ENCODE data around the gene TSPAN4.

The TSPAN4 gene

DNA sequence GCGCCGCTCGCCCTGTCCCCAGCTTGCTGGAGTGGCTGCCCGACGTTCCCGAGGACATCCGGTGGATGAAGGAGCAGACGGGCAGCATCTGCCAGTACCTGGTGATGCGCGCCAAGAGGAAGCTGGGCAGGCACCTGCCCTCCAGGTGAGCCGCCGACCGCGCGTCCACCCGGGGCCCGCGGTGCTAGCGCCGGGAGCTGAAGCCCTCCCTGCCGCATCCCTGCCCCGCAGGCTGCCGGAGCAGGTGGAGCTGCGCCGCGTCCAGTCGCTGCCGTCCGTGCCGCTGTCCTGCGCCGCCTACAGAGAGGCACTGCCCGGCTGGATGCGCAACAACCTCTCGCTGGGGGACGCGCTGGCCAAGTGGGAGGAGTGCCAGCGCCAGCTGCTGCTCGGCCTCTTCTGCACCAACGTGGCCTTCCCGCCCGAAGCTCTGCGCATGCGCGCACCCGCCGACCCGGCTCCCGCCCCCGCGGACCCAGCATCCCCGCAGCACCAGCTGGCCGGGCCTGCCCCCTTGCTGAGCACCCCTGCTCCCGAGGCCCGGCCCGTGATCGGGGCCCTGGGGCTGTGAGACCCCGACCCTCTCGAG, 18.3 kb upstream of the TSPAN4 start:
- DNase-seq, result no peak

GRCh38 chr11:824942-825341, 17.7 kb upstream of the TSPAN4 start:
- no peak for DNase-seq

- no peak for DNase-seq
Measured at GRCh38 chr11:825366-826226, 17.1 kb upstream of the TSPAN4 start.

DNA sequence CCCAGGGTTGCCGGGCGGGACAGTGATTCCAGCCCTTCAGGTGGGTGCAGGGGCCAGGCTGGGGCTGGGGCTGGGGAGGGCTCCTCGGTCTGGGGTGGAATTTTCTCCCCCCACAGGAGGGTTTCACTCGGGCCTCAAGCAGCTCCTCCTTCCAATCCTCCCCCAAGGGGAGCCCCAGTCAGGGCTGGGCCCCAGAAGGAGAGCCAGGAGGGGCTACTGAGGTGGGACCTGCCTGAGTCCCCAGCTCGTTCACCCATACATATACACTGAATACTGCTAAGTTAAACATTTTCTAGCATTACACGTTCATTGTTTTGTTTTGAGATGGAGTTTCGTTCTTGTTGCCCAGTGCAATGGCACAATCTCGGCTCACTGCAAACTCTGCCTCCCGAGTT, 16.4 kb upstream of the TSPAN4 start:
- no peak for DNase-seq

DNA sequence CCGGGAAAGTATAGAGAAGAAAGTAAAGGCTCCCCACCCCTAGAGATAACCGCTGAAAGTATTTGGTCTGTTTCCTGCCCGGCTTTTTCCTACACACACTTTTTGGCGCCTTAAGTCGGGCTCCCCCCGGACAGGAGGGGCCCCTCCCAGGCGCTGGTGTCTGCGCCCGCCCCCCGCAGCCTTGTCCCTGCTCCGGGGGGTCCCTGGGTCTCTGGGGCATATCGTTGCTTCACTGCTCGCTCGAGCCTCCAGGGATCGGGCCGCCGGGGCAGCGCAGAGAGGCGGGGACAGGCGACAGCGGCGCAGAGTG, 15.9 kb upstream of the TSPAN4 start:
- no peak for DNase-seq

DNA sequence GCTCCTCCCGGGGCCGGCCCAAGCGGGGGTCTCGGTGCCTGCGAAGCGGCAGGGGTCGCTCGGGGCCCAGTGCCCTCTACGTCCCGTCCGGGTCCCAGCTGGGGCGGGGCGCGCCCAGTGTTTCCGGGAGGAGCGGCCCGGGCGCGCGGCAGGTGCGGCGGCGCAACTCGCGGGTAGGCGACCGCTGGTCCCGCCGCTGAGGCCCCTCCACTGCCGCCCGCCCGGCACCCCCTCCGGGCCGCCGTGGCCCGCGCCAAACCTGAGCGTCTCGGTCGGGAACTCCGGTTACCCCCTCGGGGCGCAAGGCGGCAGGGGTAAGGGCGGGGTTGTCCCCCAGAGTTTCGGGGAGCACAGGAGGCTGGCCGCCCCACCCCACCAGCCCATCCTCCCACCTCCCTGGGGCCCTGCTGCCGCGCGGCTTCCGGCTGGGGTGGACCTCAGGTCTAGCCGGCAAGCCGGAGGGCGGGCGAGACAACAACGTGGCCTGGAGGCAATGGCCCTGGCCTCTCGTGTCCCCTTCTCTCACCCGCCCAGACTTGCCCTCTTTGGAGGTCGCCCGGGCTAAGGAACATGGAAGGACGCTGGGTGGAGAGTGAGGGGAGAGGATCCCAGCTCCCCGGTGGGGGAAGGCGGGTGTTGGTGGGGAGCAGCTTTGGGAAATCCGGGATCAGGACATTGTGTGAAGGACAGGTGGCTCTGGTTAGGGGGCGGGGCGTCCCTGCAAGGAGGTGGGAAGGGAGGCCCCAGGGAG, 15.3 kb upstream of the TSPAN4 start:
- no peak for DNase-seq

DNA sequence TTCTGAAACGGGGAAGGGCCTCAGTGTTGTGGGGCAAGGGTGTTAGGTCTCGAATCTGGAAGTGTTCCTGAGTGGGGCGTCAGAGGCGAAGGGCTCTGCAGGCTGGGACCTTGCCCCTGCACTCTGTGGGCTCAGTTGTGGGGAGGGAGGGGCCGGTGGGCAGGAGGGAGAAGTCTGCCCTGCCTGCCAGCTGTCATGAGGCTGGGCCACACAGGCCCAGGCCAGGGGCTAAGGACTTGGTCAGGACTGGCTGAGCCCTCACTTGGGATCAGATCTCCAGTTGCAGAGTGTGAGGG, 14.8 kb upstream of the TSPAN4 start, which contains the start of gene CRACR2B:
TSS of gene CRACR2B (plus strand) at position 23 of the 296 bp plus-strand sequence. CDS start 689 bp downstream, outside the sequence.
- DNase-seq, result no peak

DNA sequence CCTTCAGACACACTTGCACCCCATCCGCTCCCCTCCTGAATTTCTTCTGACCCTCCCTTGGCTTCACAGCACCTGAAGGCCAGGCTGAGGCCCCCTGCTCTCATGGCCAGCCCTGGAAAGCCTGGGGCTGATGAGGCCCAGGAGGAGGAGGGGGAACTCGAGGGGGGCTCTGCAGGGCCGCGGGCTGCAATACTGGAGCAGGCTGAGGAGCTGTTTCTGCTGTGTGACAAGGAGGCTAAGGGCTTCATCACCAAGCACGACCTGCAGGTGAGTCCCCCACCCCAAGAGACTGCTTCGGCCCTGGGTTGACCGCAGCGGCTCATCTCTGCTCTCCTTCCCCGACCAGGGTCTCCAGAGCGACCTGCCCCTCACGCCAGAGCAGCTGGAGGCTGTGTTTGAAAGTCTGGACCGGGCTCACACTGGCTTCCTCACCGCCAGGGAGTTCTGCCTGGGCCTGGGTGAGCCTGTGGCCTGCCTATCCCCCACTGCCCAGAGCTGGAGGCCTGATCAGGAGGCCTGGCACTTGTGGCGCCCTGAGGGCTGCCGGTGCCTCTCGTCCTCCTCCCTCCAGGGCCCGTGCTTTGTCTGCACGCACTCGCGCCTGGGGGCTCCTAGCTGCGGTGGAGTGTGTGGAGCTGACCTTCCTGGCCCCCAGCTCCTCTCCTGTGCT, 14.0 kb upstream of the TSPAN4 start:
- DNase-seq, result no peak

DNA sequence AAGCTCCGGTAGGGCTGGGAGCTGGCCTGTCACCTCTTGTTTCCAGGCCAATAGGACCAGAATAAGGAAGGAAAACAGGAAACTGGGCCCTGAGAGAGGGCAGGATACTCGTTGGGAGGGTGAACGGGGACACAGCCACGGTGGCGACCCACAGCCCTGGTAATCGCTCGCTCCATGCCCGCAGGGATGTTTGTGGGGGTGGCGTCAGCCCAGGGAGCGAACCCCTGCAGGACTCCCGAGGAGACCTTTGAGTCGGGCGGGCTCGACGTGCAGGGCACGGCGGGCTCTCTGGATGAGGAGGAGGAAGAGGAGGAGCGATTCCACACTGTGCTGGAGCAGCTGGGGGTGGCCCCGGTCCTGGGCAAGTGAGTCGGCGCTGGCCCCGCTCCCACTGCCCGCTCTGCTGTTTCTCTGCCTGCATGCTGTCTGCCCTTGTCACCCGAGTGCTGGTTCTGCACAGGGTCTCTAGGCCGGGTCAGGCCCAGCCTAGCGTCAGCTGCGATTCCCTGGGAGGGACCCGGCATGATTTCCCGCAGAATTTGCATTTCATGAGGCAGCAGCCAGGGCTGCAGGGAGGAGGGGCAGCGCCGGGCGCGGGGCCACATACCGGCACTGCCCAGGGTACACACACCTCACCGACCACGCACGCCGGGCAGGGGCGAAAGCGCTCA, 13.3 kb upstream of the TSPAN4 start:
- peak; percentile 29 for DNase-seq

DNA sequence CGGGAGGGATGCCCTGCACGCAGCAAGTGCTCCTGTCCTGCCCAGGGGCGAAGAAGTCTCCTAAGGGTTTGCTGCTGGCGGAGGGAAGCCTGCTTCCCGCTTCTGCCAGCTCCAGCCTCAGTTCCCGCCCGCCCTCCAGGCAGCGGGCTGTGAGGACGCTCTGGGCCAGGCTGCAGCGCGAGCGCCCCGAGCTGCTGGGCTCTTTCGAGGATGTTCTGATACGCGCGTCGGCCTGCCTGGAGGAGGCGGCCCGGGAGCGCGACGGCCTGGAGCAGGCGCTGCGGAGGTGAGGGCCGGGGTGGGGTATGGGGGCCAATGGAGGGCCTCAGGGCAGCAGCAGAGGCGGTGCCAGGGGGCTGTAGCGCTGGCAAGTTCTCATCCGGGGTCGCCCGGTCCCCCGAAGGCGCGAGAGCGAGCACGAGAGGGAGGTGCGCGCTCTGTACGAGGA, 12.8 kb upstream of the TSPAN4 start:
- DNase-seq, result no peak

GRCh38 chr11:830295-831117, 12.1 kb upstream of the TSPAN4 start:
- DNase-seq, result peak; percentile 53

DNA sequence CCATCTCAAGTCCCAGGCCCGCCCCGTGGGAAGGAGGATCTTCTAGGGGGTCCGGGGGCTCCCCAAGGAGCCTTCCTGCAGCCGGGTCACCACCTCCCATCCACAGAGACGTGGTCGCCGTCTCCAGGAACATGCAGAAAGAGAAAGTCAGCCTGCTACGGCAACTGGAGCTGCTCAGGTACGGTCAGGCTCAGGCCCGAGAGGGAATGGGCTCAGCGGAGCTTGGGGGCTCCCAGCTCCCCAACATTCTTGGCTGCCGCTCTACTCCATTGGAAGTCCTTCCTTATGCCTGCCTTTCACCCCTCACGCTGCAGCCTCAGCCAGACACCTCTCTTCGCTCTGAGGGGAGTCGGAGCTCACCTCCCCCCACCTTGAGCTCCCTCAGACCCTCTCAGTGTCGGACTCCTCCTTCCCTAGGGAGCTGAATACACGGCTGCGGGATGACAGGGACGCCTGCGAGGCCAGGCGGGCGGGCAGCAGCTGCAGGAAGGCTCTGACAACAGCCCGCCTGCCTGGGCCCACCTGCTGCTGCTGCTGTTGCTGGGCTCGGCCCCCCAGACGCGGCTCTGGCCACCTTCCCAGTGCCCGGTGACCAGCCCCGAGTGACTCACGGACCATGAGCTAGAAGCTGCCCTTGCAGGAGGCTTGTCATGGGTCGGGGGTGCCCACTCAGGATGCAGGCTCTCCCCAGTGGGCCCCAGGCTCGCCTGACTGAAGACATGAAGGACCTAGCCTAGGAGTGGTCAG, 11.4 kb upstream of the TSPAN4 start:
- DNase-seq, result peak; percentile 53

GRCh38 chr11:831961-832528, 10.6 kb upstream of the TSPAN4 start:
- DNase-seq, result no peak

DNA sequence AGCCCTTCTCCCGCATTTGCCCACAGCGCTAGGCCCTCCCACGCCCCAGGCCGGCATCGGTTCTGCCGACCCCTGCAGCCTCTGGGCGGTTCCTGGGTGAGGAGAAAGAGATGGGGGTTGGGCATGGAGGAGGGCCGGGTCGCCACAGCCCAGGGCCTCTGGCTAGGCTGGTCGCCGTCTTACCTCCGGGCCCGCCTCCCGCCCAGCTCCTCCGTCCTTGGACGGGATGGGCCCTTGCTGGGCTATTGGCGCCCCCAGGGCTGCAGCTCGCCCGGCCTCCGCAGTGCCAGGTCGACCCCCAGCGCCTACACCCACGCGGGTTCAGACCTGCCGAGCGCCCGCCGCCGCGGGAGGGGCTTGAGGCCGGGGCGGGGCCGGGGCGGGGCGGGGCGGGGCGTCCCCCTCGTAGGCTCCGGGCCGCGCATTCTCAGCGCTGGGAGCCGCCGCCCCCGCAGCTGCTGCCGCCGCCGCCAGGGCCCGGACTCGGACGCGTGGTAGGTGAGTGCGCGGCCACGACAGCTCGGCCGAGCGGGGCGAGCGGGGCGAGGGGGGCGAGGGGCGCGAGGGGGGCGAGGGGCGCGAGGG, 10.0 kb upstream of the TSPAN4 start, which contains the start of gene CD151:
TSS of gene CD151 (plus strand) at position 424 of the 585 bp plus-strand sequence. CDS start 3,118 bp downstream, outside the sequence.
- DNase-seq, result peak; percentile 61

- peak; percentile 46 for DNase-seq
Measured at GRCh38 chr11:833114-833791, 9.4 kb upstream of the TSPAN4 start.

DNA sequence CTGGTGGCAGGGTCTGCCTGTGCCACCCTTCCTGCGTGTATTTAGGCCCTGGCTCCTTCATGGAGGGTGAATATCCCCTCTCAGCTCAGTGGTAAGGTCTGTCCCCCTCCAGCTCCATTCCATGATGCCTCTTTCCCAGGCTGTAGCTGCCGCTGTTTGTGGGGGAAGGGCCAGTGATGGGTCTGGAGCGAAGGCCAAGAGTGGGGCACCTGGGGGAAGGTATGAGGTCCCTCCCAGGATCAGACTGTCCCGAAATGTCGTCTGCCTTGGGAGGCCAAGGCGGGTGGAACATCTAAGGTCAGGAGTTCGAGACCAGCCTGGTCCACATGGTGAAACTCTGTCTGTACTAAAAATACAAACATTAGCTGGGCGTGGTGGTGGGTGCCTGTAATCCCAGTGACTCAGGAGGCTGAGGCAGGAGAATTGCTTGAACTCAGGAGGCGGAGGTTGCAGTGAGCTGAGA, 8.8 kb upstream of the TSPAN4 start:
- DNase-seq, result no peak

DNA sequence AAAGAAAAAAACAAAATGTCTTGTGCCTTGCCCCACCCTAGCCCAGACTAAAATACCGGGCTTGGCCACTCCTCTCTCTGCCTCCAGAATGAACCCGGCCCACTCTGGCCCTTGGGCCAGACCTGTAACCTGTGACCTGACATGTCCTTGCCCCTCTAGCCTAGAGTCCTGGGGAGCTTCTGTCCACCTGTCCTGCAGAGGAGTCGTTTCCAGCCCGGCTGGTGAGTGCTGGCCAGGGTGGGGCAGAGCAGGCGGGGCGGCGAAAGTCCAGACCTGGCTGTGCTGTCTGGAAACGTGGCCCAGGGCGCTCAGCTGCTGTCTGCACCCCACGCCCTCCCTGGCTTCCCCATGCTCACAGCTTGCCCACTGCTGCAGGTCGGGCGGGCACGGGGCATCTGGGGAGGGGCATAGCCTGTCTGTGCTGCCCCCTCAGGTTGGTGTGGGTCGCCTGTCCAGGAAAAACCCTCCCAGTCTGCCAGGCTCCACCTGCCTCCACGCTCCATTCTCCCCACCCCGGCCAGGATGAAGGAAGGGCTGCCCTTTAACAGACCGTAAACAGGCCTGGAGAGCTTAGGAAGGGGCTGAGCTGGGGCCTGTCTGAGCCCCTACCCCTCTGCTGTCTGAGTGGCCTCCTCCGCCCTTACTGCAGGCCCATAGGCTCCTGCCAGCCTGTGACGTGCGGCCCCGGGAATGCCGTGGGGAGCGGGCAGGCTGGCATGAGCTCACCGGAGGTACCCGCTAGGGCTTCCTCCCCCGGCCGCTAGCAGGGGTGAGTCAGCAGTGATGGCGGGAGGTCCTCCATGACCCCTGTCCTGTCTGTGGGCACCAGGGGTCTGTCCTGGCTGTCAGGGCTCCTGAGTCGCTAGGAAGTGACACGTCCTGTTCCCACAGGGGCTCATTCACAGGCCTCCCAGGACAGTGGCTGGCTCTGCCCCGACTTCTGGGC, 8.0 kb upstream of the TSPAN4 start:
- peak; percentile 78 for DNase-seq

DNA sequence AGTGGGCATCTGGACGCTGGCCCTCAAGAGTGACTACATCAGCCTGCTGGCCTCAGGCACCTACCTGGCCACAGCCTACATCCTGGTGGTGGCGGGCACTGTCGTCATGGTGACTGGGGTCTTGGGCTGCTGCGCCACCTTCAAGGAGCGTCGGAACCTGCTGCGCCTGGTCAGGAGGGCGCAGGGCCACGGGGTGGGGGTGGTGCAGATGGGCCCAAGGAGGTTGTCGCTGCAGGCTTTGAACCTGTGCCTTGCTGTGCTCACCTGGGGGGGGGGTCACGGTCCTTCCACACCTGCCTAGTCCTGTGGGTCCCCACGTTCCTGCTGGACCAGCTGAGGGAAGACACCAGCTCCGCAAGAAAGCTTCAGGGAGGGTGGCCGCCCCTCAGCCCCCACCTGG, 6.4 kb upstream of the TSPAN4 start:
- DNase-seq, result no peak

Data from fibroblast of skin of scalp (primary cell).